Ovary (tissue), 9 donors: Measurements from ENCODE around the gene DSC2. TPM values are rescaled to one million over a fixed set of nuclear protein-coding genes. Genes with fewer than 3 reads are reported as not detected.
"Not testable (repeated sequence)": the region's sequence is repeated elsewhere in the genome, so short reads cannot be mapped to it uniquely, and the experiment has no call there.

Experiments
- DNase-seq, 5 donors: peaks; one replicate each; pipeline ENCODE4 v3.0.0-alpha.2; 2019 to 2020
- H3K27ac ChIP-seq, 2 donors: fragments of 200-600 bp; one replicate each; pipeline versions ENCODE4 v1.5.1 to v1.8.0; 2019 to 2022
- H3K27me3 ChIP-seq: fragments of 200-600 bp; one replicate; pipeline ENCODE4 v1.8.0; 2022
- H3K36me3 ChIP-seq: fragments of 200-600 bp; sonication (generic); one replicate; pipeline ENCODE4 v1.5.1; 2019
- H3K4me1 ChIP-seq: one replicate; pipeline ENCODE4 v1.8.1; 2013; ENCODE audit warnings: mild to moderate bottlenecking, moderate library complexity; ENCODE audit not compliant: insufficient read depth
- H3K4me3 ChIP-seq: fragments of 200-600 bp; sonication (generic); one replicate; pipeline ENCODE4 v1.5.1; 2017
- H3K9me3 ChIP-seq, 2 donors: fragments of 200-600 bp in 1 of 2; sonication (generic) in 1 of 2; one replicate each; pipeline versions ENCODE4 v1.5.1 to v1.8.1; 2013 to 2019; ENCODE audit warnings: mild to moderate bottlenecking in 1 of 2, moderate library complexity in 1 of 2
- EP300 ChIP-seq: sonication (generic); formaldehyde crosslinking; IDR thresholded peaks from one replicate; pipeline ENCODE4 v1.6.1; 2017; ENCODE audit warnings: antibody characterized with exemption
- POLR2A ChIP-seq: fragments of 450-650 bp; IDR thresholded peaks from one replicate; pipeline ENCODE4 v1.6.1; 2017; ENCODE audit warnings: antibody characterized with exemption, mild to moderate bottlenecking, moderate library complexity
- WGBS, 3 donors: extraction: QIAGEN DNeasy Blood & Tissue Kit in 1 of 3; methylation state at CpG; one replicate each; pipeline versions ENCODE4 v1.1.5 to v1.1.7; 2013 to 2017; 5-methylcytosine and 5-hydroxymethylcytosine counted together
- intact Hi-C, 4 donors: fragments of 100-400 bp; cut with DNase I; formaldehyde crosslinking; loops; one replicate each; pipeline versions ENCODE4 v1.11.0 to v1.15.1; 2022 to 2023
- polyA plus RNA-seq, 2 donors: library from polyadenylated mRNA; stranded (reverse); fragments of 200-250 nt in 1 of 2; fragments of 350-450 nt in 1 of 2; fragmentation: Illumina TruSeq in 1 of 2; extraction: RNeasy Lipid Tissue Mini Kit (QIAGEN cat#74804) in 1 of 2; gene quantifications; one replicate each; pipeline ENCODE4 v1.2.3, GENCODE V29; 2013 to 2014
- total RNA-seq, 7 donors: library from RNA; depleted of rRNA in 2 of 7; stranded (reverse); fragments of >200 nt in 2 of 7; fragmentation: NEBNext Ultra II Directional in 3 of 7; extraction: Animal tissue kit (Norgen Biotek cat#: 25700) in 3 of 7; gene quantifications; one replicate each; pipeline versions ENCODE4 v1.1.0 to v1.2.4, GENCODE V29; 2016 to 2023
- TF ChIP-seq, protein P1 (sequence below), 3 donors: fragments of 450-650 bp in 2 of 3; fragments of 200-600 bp in 1 of 3; IDR thresholded peaks; one replicate each; pipeline versions ENCODE4 v1.5.1 to v1.8.0; 2016 to 2022; ENCODE audit warnings: antibody characterized with exemption in 3 of 3, mild to moderate bottlenecking in 1 of 3
- donor health status: DM: no; HTN: no; CAD: no; lungs with moderate emphysema.
- donor health status: DM: no; HTN: no; CAD: no.
- donor health status: Bipolar disorder and iron deficiency.
- donor health status: DM: yes; HTN: yes; CAD: no.
- donor health status: DM: no; HTN: no; CAD: no.
- donor health status: DM: yes; HTN: yes; CAD: no.

Gene DSC2
- total and polyA plus RNA-seq, 9 donors = 0.73 to 12.6 (median 2.5) TPM

DNA sequence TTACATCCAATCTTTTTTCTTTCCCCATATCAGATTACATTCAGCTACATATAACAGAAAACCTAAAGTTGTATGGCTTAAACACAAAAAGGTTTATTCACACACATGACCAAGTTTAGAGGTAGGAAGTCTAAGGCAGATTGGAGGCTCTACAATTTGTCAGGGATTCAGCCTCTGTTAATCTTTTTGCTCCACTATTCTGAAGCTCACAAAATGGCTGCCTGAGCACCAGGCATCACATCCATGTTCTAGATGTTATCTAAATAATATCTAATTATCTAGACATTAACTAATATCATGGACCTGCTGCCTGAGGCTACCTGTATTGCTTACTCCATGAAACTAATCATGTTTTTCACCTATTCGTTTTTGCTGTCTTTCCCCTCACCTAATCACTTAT lies 23.7 kb upstream of the DSC2 start:
- Histone ChIP-seq H3K4me3 (no peak overlapping the region), H3K9me3 (no peaks in the 10 kb centered on the region), H3K4me1 (no peaks in the 10 kb centered on the region), H3K36me3 (no peaks in the 10 kb centered on the region), H3K27ac (no peak overlapping the region), H3K27me3 (no peaks in the 10 kb centered on the region)
- intact Hi-C loops = no loop called here
- no peak for DNase-seq
- TF ChIP-seq, protein P1, sequence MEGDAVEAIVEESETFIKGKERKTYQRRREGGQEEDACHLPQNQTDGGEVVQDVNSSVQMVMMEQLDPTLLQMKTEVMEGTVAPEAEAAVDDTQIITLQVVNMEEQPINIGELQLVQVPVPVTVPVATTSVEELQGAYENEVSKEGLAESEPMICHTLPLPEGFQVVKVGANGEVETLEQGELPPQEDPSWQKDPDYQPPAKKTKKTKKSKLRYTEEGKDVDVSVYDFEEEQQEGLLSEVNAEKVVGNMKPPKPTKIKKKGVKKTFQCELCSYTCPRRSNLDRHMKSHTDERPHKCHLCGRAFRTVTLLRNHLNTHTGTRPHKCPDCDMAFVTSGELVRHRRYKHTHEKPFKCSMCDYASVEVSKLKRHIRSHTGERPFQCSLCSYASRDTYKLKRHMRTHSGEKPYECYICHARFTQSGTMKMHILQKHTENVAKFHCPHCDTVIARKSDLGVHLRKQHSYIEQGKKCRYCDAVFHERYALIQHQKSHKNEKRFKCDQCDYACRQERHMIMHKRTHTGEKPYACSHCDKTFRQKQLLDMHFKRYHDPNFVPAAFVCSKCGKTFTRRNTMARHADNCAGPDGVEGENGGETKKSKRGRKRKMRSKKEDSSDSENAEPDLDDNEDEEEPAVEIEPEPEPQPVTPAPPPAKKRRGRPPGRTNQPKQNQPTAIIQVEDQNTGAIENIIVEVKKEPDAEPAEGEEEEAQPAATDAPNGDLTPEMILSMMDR (IDR thresholded peaks at IDR 0.05) = no peak
- TF ChIP-seq EP300 (no peak), POLR2A (no peak)
- WGBS, 3 donors = 79 to 94% (median 85%) methylated on average over 1 of the region's 1 CpG

DNA sequence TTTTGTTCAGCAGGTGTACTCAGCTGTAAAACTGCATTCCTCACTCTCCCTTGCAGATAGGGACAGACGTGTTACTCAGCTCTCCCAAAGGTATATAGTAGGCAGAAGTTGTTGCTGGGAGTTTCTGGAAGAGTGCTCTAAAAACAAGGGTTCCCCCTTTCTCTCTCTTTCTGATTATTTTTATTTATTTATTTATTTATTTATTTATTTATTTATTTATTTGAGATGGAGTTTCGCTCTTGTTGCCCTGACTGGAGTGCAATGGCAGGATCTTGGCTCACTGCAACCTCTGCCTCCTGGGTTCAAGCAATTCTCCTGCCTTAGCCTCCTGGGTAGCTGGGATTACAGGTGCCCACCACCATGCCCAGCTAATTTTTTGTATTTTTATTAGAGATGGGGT lies 20.9 kb upstream of the DSC2 start:
- H3K9me3 ChIP-seq, H3K27me3 ChIP-seq, H3K36me3 ChIP-seq, intact Hi-C loops, DNase-seq, H3K4me1 ChIP-seq, H3K4me3 ChIP-seq, H3K27ac ChIP-seq: not testable (repeated sequence)
- WGBS, 3 donors = 60 to 86% (median 80%) methylated on average over 2 of the region's 2 CpGs

DNA sequence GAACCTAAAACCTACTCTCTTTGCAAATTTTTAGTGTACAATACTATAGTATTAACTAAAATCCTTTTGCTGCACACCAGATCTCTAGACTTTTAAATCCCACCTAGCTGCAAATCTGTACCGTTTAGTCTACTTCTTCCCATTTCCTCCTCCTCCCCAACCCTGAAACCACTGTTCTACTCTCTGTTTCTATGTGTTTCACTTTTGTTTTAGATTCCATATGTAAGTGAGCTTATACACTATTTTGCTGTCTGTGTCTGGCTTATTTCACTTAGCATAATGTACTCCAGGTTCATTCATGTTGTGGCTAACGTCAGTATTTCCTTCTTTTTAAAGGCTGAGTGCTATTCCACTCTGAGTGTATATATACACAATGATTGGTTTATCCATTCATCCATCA lies 18.4 kb upstream of the DSC2 start:
- 66 to 74% (median 69%) methylated on average over 2 of the region's 2 CpGs for WGBS, 3 donors
- intact Hi-C loops = no loop called here

DNA sequence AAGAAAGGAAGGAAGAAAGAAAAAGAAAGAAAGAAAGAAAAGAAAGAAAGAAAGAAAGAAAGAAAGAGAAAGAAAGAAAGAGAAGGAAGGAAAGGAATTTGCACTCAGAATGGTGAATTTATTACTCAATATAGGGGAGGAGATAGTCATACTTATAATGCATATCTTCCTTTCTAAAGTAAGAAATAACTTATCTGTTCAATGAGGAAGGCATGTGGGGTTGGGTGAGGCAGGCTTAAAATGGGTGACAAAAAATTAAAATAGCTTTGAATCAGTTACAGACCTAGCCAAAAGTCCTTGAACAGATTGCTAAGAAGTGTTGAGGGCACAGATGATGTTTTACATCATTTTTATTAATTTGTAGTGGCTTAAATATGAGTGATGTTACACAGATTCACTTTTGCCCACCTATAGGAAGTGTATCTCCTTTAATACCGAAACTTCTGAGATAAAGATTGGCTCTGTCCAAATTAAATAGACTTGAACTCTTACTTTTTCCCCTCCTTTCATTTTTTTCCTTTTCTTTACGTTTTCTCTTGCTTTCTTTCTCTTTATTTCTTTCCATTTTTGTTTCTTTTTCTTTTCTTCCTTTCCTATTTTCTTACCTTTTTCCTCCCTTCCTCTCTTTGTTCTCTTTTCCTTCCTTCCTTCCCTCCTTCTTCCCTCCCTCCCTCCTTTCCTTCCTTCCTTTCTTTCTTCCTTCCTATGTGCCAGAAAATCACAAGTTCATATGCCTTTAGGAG lies 14.8 kb upstream of the DSC2 start:
- intact Hi-C loops = no loop called here
- WGBS, 3 donors = 56 to 64% (median 64%) methylated on average over 2 of the region's 2 CpGs
- Histone ChIP-seq H3K4me3 (no peak overlapping the region), H3K27me3 (no peaks in the 10 kb centered on the region), H3K9me3 (no peaks in the 10 kb centered on the region), H3K4me1 (no peaks in the 10 kb centered on the region), H3K36me3 (no peaks in the 10 kb centered on the region), H3K27ac (no peak overlapping the region)
- no peak for DNase-seq
- TF ChIP-seq POLR2A (no peak), EP300 (no peak)
- TF ChIP-seq, protein P1 (IDR thresholded peaks at IDR 0.05) = no peak

More for the DNA sequence above, 18.4 kb upstream of the DSC2 start:
- TF ChIP-seq, protein P1 (IDR thresholded peaks at IDR 0.05) = no peak
- no peak for TF ChIP-seq POLR2A
- no peak for TF ChIP-seq EP300
- Histone ChIP-seq H3K9me3 (no peaks in the 10 kb centered on the region), H3K27ac (no peak overlapping the region), H3K4me3 (no peak overlapping the region), H3K4me1 (no peaks in the 10 kb centered on the region), H3K36me3 (no peaks in the 10 kb centered on the region), H3K27me3 (no peaks in the 10 kb centered on the region)
- DNase-seq = no peak

DNA sequence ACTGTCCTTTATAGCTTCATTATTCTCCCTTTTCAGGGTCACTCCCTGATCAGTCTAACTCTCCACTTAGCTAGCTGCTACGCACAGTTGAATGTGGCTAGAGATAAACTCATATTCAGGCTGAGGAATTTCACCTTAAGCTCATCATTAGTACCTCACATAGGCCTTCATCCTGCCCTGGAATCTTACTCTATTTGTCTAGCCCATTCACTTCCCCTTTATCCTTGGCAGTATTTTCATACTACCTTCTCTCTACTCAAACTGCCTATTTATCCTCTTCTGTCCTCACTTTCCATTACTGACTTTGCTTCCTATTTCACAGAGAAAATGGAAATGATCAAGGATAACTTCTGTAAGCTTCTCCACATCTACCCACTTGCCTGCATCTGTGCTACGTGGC lies 10.6 kb upstream of the DSC2 start:
- Histone ChIP-seq H3K36me3 (no peaks in the 10 kb centered on the region), H3K4me1 (no peaks in the 10 kb centered on the region), H3K27ac (no peak overlapping the region), H3K27me3 (no peaks in the 10 kb centered on the region), H3K4me3 (no peak overlapping the region), H3K9me3 (no peaks in the 10 kb centered on the region)
- intact Hi-C loops = no loop called here
- WGBS, 3 donors = 73 to 84% (median 76%) methylated on average over 2 of the region's 2 CpGs
- no peak for TF ChIP-seq POLR2A
- DNase-seq = no peak
